Endothelial cell (in vitro differentiated cells): Measurements from ENCODE around the gene S100A1. TPM values are rescaled to one million over a fixed set of nuclear protein-coding genes. Genes with fewer than 3 reads are reported as not detected.
"Not testable (repeated sequence)": the region's sequence is repeated elsewhere in the genome, so short reads cannot be mapped to it uniquely, and the experiment has no call there.

Experiments used
- DNase-seq: peaks from one replicate; pipeline ENCODE4 v3.0.0; 2021; ENCODE audit warnings: low spot score
- H3K27ac Mint-ChIP-seq: one replicate; pipeline ENCODE4 v1.8.0; 2021; ENCODE audit warnings: mixed read lengths, inconsistent platforms; ENCODE audit not compliant: unreplicated experiment
- H3K27me3 Mint-ChIP-seq: one replicate; pipeline ENCODE4 v1.8.0; 2021; ENCODE audit warnings: mild to moderate bottlenecking, moderate library complexity, mixed read lengths, inconsistent platforms; ENCODE audit not compliant: unreplicated experiment
- H3K36me3 Mint-ChIP-seq: one replicate; pipeline ENCODE4 v1.8.0; 2021; ENCODE audit warnings: mild to moderate bottlenecking, low read depth, mixed read lengths, inconsistent platforms; ENCODE audit not compliant: unreplicated experiment
- H3K4me1 Mint-ChIP-seq: one replicate; pipeline ENCODE4 v1.8.0; 2021; ENCODE audit warnings: mild to moderate bottlenecking, mixed read lengths, inconsistent platforms; ENCODE audit not compliant: unreplicated experiment
- H3K4me3 Mint-ChIP-seq: one replicate; pipeline ENCODE4 v1.8.0; 2021; ENCODE audit warnings: mild to moderate bottlenecking, mixed read lengths, inconsistent platforms; ENCODE audit not compliant: unreplicated experiment
- H3K9me3 Mint-ChIP-seq: one replicate; pipeline ENCODE4 v1.8.0; 2021; ENCODE audit warnings: mixed read lengths, inconsistent platforms; ENCODE audit not compliant: unreplicated experiment
- CTCF ChIP-seq: fragments of 200-600 bp; sonication (generic); IDR thresholded peaks from one replicate; pipeline ENCODE4 v1.5.0; 2021; ENCODE audit warnings: antibody characterized with exemption; ENCODE audit not compliant: unreplicated experiment
- total RNA-seq: library from RNA; stranded (reverse); fragmentation: NEBNext Ultra II Directional; extraction: Animal tissue kit (Norgen Biotek cat#: 25700); gene quantifications from one replicate; pipeline ENCODE4 v1.2.1, GENCODE V29; 2021; ENCODE audit not compliant: unreplicated experiment

The S100A1 gene
- total RNA-seq, 1 donor from 2014 or later = not detected

- Mint-ChIP-seq H3K9me3 (no peaks in the 10 kb centered on the region), H3K4me3 (no peak within 1 kb of the TSS), H3K27me3 (peaks cover 8% of the 10 kb centered on the region), H3K4me1 (peaks cover 18% of the 10 kb centered on the region), H3K36me3 (peaks cover 24% of the 10 kb centered on the region), H3K27ac (no peak within 1 kb of the TSS)
- peak; percentile 93 for DNase-seq
- no peak for TF ChIP-seq CTCF
Observed at GRCh38 chr1:153670859-153671627, 42.8 kb downstream of the S100A1 start, which contains the start of gene ILF2. TSS of gene ILF2 (minus strand) at chr1:153670993. CDS start at chr1:153670922, 71 bp downstream.

GRCh38 chr1:153671628-153672353 lies 43.6 kb downstream of the S100A1 start:
- not testable (repeated sequence) for H3K27me3 Mint-ChIP-seq, H3K27ac Mint-ChIP-seq, H3K4me3 Mint-ChIP-seq, H3K9me3 Mint-ChIP-seq
- H3K36me3 Mint-ChIP-seq = peaks cover 24% of the 10 kb centered on the region
- peaks cover 18% of the 10 kb centered on the region for H3K4me1 Mint-ChIP-seq
- peak; percentile 29 for DNase-seq

GRCh38 chr1:153673511-153673910 lies 45.3 kb downstream of the S100A1 start:
- TF ChIP-seq CTCF = no peak
- H3K4me3 Mint-ChIP-seq = no peak overlapping the region
- H3K4me1 Mint-ChIP-seq = peaks cover 23% of the 10 kb centered on the region
- H3K9me3 Mint-ChIP-seq = no peaks in the 10 kb centered on the region
- peaks cover 10% of the 10 kb centered on the region for H3K27me3 Mint-ChIP-seq
- H3K27ac Mint-ChIP-seq = no peak overlapping the region
- peaks cover 13% of the 10 kb centered on the region for H3K36me3 Mint-ChIP-seq
- no peak for DNase-seq

- peak; percentile 74 for DNase-seq
- Mint-ChIP-seq H3K4me1 (peaks cover 32% of the 10 kb centered on the region), H3K36me3 (peaks cover 19% of the 10 kb centered on the region), H3K9me3 (no peaks in the 10 kb centered on the region), H3K4me3 (peak overlapping the region; percentile 92), H3K27ac (peak overlapping the region; percentile 16), H3K27me3 (peaks cover 6% of the 10 kb centered on the region)
- TF ChIP-seq CTCF = peak; percentile 75
Observed at GRCh38 chr1:153677718-153678518, 49.7 kb downstream of the S100A1 start.
